HCEC 1CT (cell line): ENCODE measurements around the gene AADACL2.
"Not testable (repeated sequence)": the region's sequence is repeated elsewhere in the genome, so short reads cannot be mapped to it uniquely, and the experiment has no call there.

Source experiments
- DNase-seq: peaks from one replicate; pipeline ENCODE4 v3.0.0-alpha.2; 2017

Gene AADACL2

GRCh38 chr3:151768393-151768930, 34.7 kb downstream of the AADACL2 start:
- DNase-seq, result no peak

DNA sequence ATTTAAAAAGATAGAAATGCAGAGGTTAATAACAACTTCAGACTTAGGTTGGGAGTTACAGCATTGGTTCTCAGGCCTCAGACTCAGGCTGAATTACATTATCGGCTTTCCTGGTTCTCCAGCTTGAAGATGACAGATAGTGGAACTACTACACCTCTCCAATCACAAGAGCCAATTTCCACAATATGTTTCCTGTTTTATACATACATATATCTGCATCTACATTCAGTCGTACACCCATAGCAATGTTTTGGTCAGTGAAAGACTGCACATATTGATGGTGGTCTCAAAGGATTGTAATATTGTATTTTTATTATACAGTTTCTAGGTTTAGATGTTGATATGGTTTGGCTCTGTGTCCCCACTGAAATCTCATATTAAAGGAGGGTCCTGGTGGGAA, 35.4 kb downstream of the AADACL2 start:
- no peak for DNase-seq

GRCh38 chr3:151770956-151771355, 37.2 kb downstream of the AADACL2 start:
- DNase-seq, result no peak

- no peak for DNase-seq
These were observed 39.2 kb downstream of the AADACL2 start for GRCh38 chr3:151772825-151773480.

DNA sequence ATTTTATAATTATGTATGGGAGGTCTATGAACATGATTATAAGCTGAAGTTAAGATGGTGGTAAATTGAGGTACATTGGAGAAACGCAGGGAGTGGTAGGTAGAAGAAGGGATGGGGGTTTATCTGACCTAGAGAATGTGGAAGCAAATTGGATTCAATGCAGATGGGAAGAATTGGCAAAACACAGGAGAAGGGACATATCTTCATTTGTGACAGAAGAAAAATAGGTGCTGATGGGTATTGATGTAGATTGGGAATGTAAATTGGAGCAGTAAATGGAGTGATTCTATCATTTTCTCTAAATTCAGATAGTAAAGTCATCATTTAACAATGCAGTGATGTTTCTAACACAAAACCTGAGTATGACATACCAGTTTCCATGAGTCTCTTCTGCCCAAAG, 40.5 kb downstream of the AADACL2 start:
- no peak for DNase-seq

- DNase-seq, result no peak
These were observed 41.2 kb downstream of the AADACL2 start for GRCh38 chr3:151774910-151775309.

GRCh38 chr3:151775314-151776258, 41.9 kb downstream of the AADACL2 start:
- no peak for DNase-seq

- DNase-seq, result no peak
These were observed 42.6 kb downstream of the AADACL2 start for GRCh38 chr3:151776259-151776740.

- no peak for DNase-seq
These were observed 44.2 kb downstream of the AADACL2 start for GRCh38 chr3:151777880-151778279.

- DNase-seq, result no peak
These were observed 53.9 kb downstream of the AADACL2 start for GRCh38 chr3:151787626-151788025.

DNA sequence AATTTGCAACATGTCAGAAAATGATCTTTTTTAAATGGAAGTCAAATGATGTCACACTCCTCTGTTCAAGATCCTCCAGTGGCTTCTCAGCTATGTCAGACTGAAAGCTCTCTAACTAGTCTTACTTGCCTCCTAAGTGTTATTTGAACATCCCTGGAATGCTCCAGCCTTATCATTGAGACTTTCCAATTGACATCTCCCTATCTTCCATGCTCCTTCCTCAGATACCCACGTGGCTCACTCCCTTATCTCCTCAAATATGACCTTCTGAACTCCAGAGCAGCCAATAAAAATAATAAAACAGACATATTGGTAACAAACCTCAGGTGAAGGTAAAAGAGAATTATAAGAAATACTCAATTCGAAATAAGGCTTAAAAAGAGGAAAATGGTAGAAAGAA, 54.7 kb downstream of the AADACL2 start:
- no peak for DNase-seq

- DNase-seq, result no peak
These were observed 56.2 kb downstream of the AADACL2 start for GRCh38 chr3:151789853-151790463.

GRCh38 chr3:151790763-151791162, 57.0 kb downstream of the AADACL2 start:
- DNase-seq, result not testable (repeated sequence)

- no peak for DNase-seq
These were observed 58.7 kb downstream of the AADACL2 start for GRCh38 chr3:151792411-151792810.

DNA sequence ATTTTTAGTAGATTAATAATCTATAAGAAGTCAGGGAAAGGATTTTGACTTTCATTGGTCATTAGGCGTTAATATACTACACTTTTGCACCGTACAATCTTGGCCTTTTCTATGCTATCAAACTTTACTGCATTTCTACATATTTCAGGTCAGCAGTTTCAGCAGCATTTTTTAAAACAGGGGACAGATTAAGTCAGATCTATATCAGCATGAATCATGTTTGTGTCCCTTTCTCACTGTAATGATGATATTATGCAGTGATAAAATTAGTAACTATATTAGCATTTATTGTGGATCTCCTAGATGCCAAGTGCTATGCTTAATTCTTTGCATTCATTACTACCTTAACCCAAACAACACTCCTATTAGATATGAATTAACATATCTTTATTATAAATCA, 59.9 kb downstream of the AADACL2 start:
- DNase-seq, result no peak

- DNase-seq, result no peak
These were observed 60.4 kb downstream of the AADACL2 start for GRCh38 chr3:151794080-151794479.

DNA sequence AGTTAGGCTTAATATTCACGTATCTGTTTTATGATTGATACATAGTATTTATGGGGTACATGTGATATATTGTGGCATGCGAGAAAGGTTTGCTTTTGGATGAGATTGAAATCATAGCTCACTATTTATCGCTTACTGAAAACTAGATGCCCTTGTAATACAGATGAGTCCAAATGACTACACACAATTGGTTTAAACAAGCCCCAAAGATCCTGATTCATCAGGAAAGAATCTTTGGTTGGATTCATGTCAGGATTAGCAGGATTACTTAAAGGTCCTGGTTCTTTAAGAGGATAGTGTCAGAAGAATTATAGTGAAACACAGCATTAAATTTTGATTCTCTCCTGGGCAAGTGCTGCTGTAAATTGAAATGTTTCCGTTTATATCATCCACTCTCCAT, 61.5 kb downstream of the AADACL2 start:
- peak; percentile 68 for DNase-seq

DNA sequence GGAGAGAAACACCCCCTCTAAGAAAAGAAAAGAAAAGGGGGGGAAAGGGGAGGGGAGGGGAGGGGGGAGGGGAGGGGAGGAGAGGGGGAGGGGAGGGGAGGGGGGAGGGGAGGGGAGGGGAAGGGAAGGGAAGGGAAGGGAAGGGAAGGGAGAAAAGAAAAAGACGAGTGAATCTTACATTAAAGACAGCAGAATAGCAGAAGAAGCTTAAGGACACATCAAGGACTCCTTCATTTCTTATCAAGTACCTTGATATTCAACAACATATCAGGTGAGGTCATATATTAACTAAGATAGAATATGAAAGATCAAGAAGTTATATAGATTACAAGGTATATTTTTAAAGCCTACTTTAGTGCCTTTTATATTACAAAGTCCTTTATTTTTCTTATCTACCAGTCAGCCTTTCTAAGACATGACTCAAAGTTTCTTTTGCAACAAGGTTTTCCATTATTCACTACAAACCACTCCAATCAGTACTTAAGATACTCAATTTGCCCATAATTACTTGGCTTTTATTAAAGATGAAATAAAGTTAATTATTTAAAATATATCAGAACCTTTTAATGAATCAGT, 62.5 kb downstream of the AADACL2 start:
- DNase-seq, result no peak

- no peak for DNase-seq
These were observed 64.7 kb downstream of the AADACL2 start for GRCh38 chr3:151798466-151798865.

DNA sequence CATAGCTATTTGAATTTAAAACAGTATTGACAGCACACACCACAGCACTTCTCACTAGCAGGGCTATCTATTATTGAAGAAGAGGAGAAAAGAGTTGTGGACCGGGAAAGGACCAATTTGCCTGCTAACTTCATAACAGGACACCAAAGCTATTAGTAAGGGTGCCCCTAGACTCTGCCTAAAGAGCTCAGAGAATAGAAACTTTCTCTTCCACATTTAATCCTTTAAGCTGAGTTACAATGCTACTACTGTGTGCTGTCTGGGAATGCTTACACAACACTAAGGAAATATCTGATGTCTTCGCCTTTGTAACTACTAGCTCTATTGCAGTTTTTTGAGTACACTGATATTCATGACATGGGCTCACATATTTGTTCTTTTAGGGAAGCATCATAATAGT, 66.7 kb downstream of the AADACL2 start:
- no peak for DNase-seq

- DNase-seq, result no peak
These were observed 70.5 kb downstream of the AADACL2 start for GRCh38 chr3:151804267-151804666.

DNA sequence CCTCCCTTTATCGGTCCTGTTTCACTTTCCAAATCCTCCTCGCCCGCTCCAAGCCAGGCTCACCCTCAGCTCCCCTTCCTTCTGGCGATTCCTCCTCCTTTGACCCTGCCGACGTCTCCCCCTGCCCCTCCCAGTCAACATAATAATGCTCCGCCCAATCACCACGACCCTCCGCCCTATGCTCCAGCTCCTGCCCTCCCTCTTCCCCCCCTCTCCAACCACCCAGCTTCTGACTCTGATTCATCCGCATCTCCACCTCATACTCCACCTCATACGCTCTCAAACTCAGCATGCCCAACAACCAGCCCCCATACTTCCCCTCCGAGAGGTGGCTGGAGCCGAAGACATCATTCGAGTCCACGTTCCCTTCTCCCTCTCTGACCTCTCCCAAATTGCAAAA, 73.1 kb downstream of the AADACL2 start:
- DNase-seq, result no peak
